B cell (primary cell): ENCODE results near the gene BTBD18. TPM values are rescaled to one million over a fixed set of nuclear protein-coding genes. Genes with fewer than 3 reads are reported as not detected.

Experiments used
- ATAC-seq: fragments of 200-7000 bp; cut with Tn5 transposase; one replicate; pipeline ENCODE4 v1.10.0; 2021; ENCODE audit warnings: low read depth, mild to moderate bottlenecking, moderate number of reproducible peaks, moderate library complexity
- CTCF ChIA-PET: fragments of 350-600 bp; sonication (Branson Sonifier 250); formaldehyde crosslinking; loops from one replicate; lab custom pipeline; 2021; ENCODE audit warnings: antibody characterized with exemption, inconsistent platforms; lab: Charles Lee
- POLR2A ChIA-PET: fragments of 350-600 bp; sonication (Branson Sonifier 250); formaldehyde crosslinking; loops from one replicate; lab custom pipeline; 2021; ENCODE audit warnings: antibody characterized with exemption; lab: Charles Lee
- DNase-seq: peaks from one replicate; pipeline ENCODE4 v3.0.0; 2013
- H2AFZ ChIP-seq: 2 replicates; pipeline ENCODE4 v1.6.1; 2012; ENCODE audit warnings: mild to moderate bottlenecking, low read depth, low read length; ENCODE audit not compliant: insufficient read depth, poor library complexity, severe bottlenecking
- H3K27ac ChIP-seq, 2 donors: 1 replicate in 1 of 2; 2 replicates in 1 of 2; pipeline ENCODE4 v1.5.1; 2012 to 2013; ENCODE audit warnings: low read length in 2 of 2, mild to moderate bottlenecking in 2 of 2, moderate library complexity in 1 of 2
- H3K27me3 ChIP-seq, 4 experiments: fragments of 200-600 bp in 1 of 4; sonication (generic) in 1 of 4; replicated peaks in 1 of 4; 1 replicate in 2 of 4; 2 replicates in 2 of 4; pipeline versions ENCODE4 v1.6.1 to v1.7.0; 2013 to 2016; ENCODE audit warnings: low read length in 3 of 4, mild to moderate bottlenecking in 2 of 4, mixed read lengths in 1 of 4, moderate library complexity in 1 of 4; ENCODE audit not compliant: insufficient read depth in 4 of 4, control insufficient read depth in 3 of 4; ENCODE audit errors: control extremely low read depth in 1 of 4
- H3K36me3 ChIP-seq, 2 experiments: replicated peaks in 1 of 2; 1 replicate in 1 of 2; 2 replicates in 1 of 2; pipeline versions ENCODE4 v1.6.1 to v1.7.1; 2013; ENCODE audit warnings: low read length in 1 of 2; ENCODE audit not compliant: insufficient read depth in 2 of 2, control insufficient read depth in 1 of 2; ENCODE audit errors: control extremely low read depth in 1 of 2, extremely low read depth in 1 of 2
- H3K4me1 ChIP-seq, 2 donors: fragments of 200-600 bp in 1 of 2; sonication (generic) in 1 of 2; 1 replicate in 1 of 2; 2 replicates in 1 of 2; pipeline versions ENCODE4 v1.5.1 to v1.6.1; 2013 to 2017; ENCODE audit warnings: low read length in 2 of 2; ENCODE audit not compliant: control insufficient read depth in 2 of 2, insufficient read depth in 2 of 2
- H3K4me2 ChIP-seq: replicated peaks from 2 replicates; pipeline ENCODE3; 2012; ENCODE audit warnings: mild to moderate bottlenecking, low read depth, low read length; ENCODE audit not compliant: poor library complexity, severe bottlenecking
- H3K4me3 ChIP-seq, 5 experiments: fragments of 200-600 bp in 1 of 5; sonication (generic) in 1 of 5; 1 replicate in 3 of 5; 2 replicates in 2 of 5; pipeline versions ENCODE4 v1.5.1 to v1.7.0; 2011 to 2016; ENCODE audit warnings: low read length in 4 of 5, mild to moderate bottlenecking in 4 of 5, low read depth in 2 of 5, control low read depth in 1 of 5, moderate library complexity in 1 of 5; ENCODE audit not compliant: insufficient read depth in 1 of 5; ENCODE audit errors: control extremely low read depth in 1 of 5, extremely low read depth in 1 of 5
- H3K79me2 ChIP-seq: fragments of 200-600 bp; sonication (generic); one replicate; pipeline ENCODE4 v1.6.0; 2016; ENCODE audit warnings: low read length; ENCODE audit not compliant: control insufficient read depth, insufficient read depth
- H3K9ac ChIP-seq: fragments of 200-600 bp; sonication (generic); 2 replicates; pipeline ENCODE4 v1.6.1; 2017; ENCODE audit warnings: mild to moderate bottlenecking, low read length, moderate library complexity
- H3K9me3 ChIP-seq, 3 donors: one replicate each; pipeline versions ENCODE4 v1.6.1 to v1.7.1; 2013; ENCODE audit warnings: low read length in 2 of 3; ENCODE audit not compliant: control insufficient read depth in 2 of 3, insufficient read depth in 1 of 3; ENCODE audit errors: control extremely low read depth in 1 of 3
- H4K20me1 ChIP-seq: 2 replicates; pipeline ENCODE4 v1.6.0; 2012; ENCODE audit warnings: mild to moderate bottlenecking, low read length; ENCODE audit not compliant: insufficient read depth, control insufficient read depth, poor library complexity, severe bottlenecking
- H3K27ac Mint-ChIP-seq: one replicate; pipeline ENCODE4 v1.8.0; 2021; ENCODE audit warnings: mixed read lengths
- H3K27me3 Mint-ChIP-seq: one replicate; pipeline ENCODE4 v1.8.0; 2021; ENCODE audit warnings: mixed read lengths
- H3K4me1 Mint-ChIP-seq: one replicate; pipeline ENCODE4 v1.8.0; 2021; ENCODE audit warnings: mixed read lengths
- H3K4me3 Mint-ChIP-seq: one replicate; pipeline ENCODE4 v1.8.0; 2021; ENCODE audit warnings: mixed read lengths
- H3K9me3 Mint-ChIP-seq: one replicate; pipeline ENCODE4 v1.8.0; 2022; ENCODE audit warnings: mixed read lengths; ENCODE audit not compliant: insufficient read depth
- CTCF ChIP-seq: fragments of 200-600 bp; IDR thresholded peaks from one replicate; pipeline ENCODE4 v1.8.0; 2022; ENCODE audit warnings: antibody characterized with exemption, mild to moderate bottlenecking
- EZH2 ChIP-seq: IDR thresholded peaks from 2 replicates; pipeline ENCODE4 v1.6.1; 2012; ENCODE audit warnings: borderline replicate concordance, low read depth, mild to moderate bottlenecking, moderate library complexity, low read length; ENCODE audit not compliant: insufficient read depth, poor library complexity, severe bottlenecking
- WGBS: methylation state at CpG from one replicate; pipeline ENCODE4 v1.1.5; 2013; ENCODE audit warnings: missing lambda C conversion rate; ENCODE audit not compliant: insufficient coverage; 5-methylcytosine and 5-hydroxymethylcytosine counted together
- intact Hi-C: fragments of 100-400 bp; cut with micrococcal nuclease; formaldehyde crosslinking; loops from one replicate; pipeline ENCODE4 v1.10.0; 2022
- polyA plus RNA-seq: library from polyadenylated mRNA; depleted of rRNA; stranded (reverse); fragments of >200 nt; gene quantifications from 2 replicates; pipeline ENCODE4 v1.2.3, GENCODE V29; 2012
- total RNA-seq, 2 donors: library from RNA; stranded (reverse); fragments of 120-200 nt in 1 of 2; gene quantifications; 1 replicate in 1 of 2; 2 replicates in 1 of 2; pipeline versions ENCODE4 v1.2.3 to v1.2.4, GENCODE V29; 2013 to 2022

Gene BTBD18
- total and polyA plus RNA-seq, 2 donors (not counting 1 experiment from before 2014, with no cell fraction given), result not detected

GRCh38 chr11:57786436-57786835, 34.8 kb upstream of the BTBD18 start:
- no peaks in the 10 kb centered on the region for H3K27me3 ChIP-seq
- peak overlapping the region; percentile 63 for H3K27ac Mint-ChIP-seq
- ChIA-PET POLR2A (interaction anchor here (2.2 kb wide), 1 partner anchor 45 kb away, joined by 10 read pairs; the partner anchor contains the start of gene SELENOH), CTCF (interaction anchor here (0.9 kb wide), 1 partner anchor 14 kb away, joined by 4 read pairs; no protein-coding TSS in a partner anchor)
- H3K9me3 Mint-ChIP-seq, result no peaks in the 10 kb centered on the region
- intact Hi-C loops, result no loop called here
- H3K9me3 ChIP-seq, result no peaks in the 10 kb centered on the region
- peak overlapping the region in 1 of 2 donors; percentile 89 for H3K27ac ChIP-seq
- WGBS, result no CpG with 5 or more reads among the region's 4 CpGs
- no peak for ATAC-seq
- no peak overlapping the region for H3K9ac ChIP-seq
- no peaks in the 10 kb centered on the region for H4K20me1 ChIP-seq
- H3K4me2 ChIP-seq, result peak overlapping the region; percentile 10
- peaks cover 0 to 2% of the 10 kb centered on the region in 2 experiments for H3K36me3 ChIP-seq
- TF ChIP-seq EZH2, result no peak
- no peak for TF ChIP-seq CTCF
- no peak overlapping the region for H3K4me3 ChIP-seq
- H2AFZ ChIP-seq, result no peak overlapping the region
- no peaks in the 10 kb centered on the region for H3K27me3 Mint-ChIP-seq
- H3K4me1 ChIP-seq, result peaks cover 64 to 66% of the 10 kb centered on the region in 2 donors
- H3K4me3 Mint-ChIP-seq, result peak overlapping the region; percentile 74
- peaks cover 59% of the 10 kb centered on the region for H3K4me1 Mint-ChIP-seq
- peaks cover 83% of the 10 kb centered on the region for H3K79me2 ChIP-seq
- no peak for DNase-seq

GRCh38 chr11:57785072-57785471, 33.5 kb upstream of the BTBD18 start:
- ChIA-PET CTCF (interaction anchor here (0.6 to 2.1 kb wide), 7 partner anchors 9 to 36 kb away, joined by 3 to 33 read pairs (median 5); partner anchors contain the start of gene BTBD18), POLR2A (interaction anchor here (1.3 to 2.2 kb wide), 2 partner anchors 15 to 43 kb away, joined by 4 to 10 read pairs; partner anchors contain the start of gene SELENOH)
- Histone ChIP-seq H3K9ac (peak overlapping the region; percentile 51), H4K20me1 (no peaks in the 10 kb centered on the region), H3K4me2 (peak overlapping the region; percentile 67), H3K36me3 (peaks cover 0 to 2% of the 10 kb centered on the region in 2 experiments), H2AFZ (peak overlapping the region; percentile 48), H3K27ac (peak overlapping the region; percentile 82 to 89), H3K9me3 (no peaks in the 10 kb centered on the region), H3K4me1 (peaks cover 58 to 60% of the 10 kb centered on the region in 2 donors), H3K27me3 (no peaks in the 10 kb centered on the region), H3K79me2 (peaks cover 80% of the 10 kb centered on the region), H3K4me3 (peak overlapping the region in 3 of 5 experiments; percentile 13 to 33 (median 27))
- H3K4me1 Mint-ChIP-seq, result peaks cover 52% of the 10 kb centered on the region
- intact Hi-C loops, result no loop called here
- WGBS, result no CpG with 5 or more reads among the region's 2 CpGs
- ATAC-seq, result peak; percentile 84
- H3K27ac Mint-ChIP-seq, result peak overlapping the region; percentile 93
- H3K4me3 Mint-ChIP-seq, result peak overlapping the region; percentile 89
- TF ChIP-seq CTCF (no peak), EZH2 (no peak)
- peak; percentile 74 for DNase-seq
- no peaks in the 10 kb centered on the region for H3K27me3 Mint-ChIP-seq
- no peaks in the 10 kb centered on the region for H3K9me3 Mint-ChIP-seq
